Renal pelvis (tissue), 3 donors: ENCODE data around the gene ZNF805. TPM values are rescaled to one million over a fixed set of nuclear protein-coding genes. Genes with fewer than 3 reads are reported as not detected.

ENCODE experiments used
- polyA plus RNA-seq, 3 donors: library from polyadenylated mRNA; unstranded; fragments of 120-200 nt; gene quantifications; one replicate each; pipeline ENCODE4 v1.2.1, GENCODE V29; 2013; ENCODE audit not compliant: insufficient read length in 3 of 3

ZNF805 gene
- polyA plus RNA-seq, 3 donors = 4.9 to 9.3 (median 6.7) TPM

Other genes starting within 250 kb of the ZNF805 start
- not detected for gene USP29, start 120.6 kb upstream of the ZNF805 start, polyA plus RNA-seq
- gene ZIM3, start 95.4 kb upstream of the ZNF805 start, polyA plus RNA-seq = under 1 TPM in 1 of 3 donors, not detected in 2; 0.06 TPM
- not detected for gene DUXA, start 73.1 kb upstream of the ZNF805 start, polyA plus RNA-seq
- gene ZNF264, start 49.1 kb upstream of the ZNF805 start, polyA plus RNA-seq = 10 to 100 TPM; 16.6 to 26.8 (median 25.1) TPM
- 1 to 10 TPM; 1.6 to 3.2 (median 2.4) TPM for gene AURKC, start 9.6 kb upstream of the ZNF805 start, polyA plus RNA-seq
- gene ZNF460, start 39.9 kb downstream of the ZNF805 start, polyA plus RNA-seq = 1 to 10 TPM; 2.4 to 4.9 (median 4.7) TPM
- gene ZNF543, start 79.8 kb downstream of the ZNF805 start, polyA plus RNA-seq = 10 to 100 TPM in 1 of 3 donors, 1 to 10 TPM in 2; 7.4 to 10.4 (median 9.9) TPM
- 10 to 100 TPM; 15.1 to 20.2 (median 17.6) TPM for gene ZNF304, start 110.6 kb downstream of the ZNF805 start, polyA plus RNA-seq
- 10 to 100 TPM; 15.7 to 18.1 (median 17.8) TPM for gene TRAPPC2B, start 122.9 kb downstream of the ZNF805 start, polyA plus RNA-seq
- gene ZNF547, start 122.9 kb downstream of the ZNF805 start, polyA plus RNA-seq = 1 to 10 TPM; 5.6 to 9.7 (median 9.0) TPM
- 10 to 100 TPM; 17.9 to 40.9 (median 28.8) TPM for gene ZNF548, start 149.2 kb downstream of the ZNF805 start, polyA plus RNA-seq
- 10 to 100 TPM in 2 of 3 donors, 1 to 10 TPM in 1; 9.5 to 17.1 (median 12.9) TPM for gene ZNF17, start 170.5 kb downstream of the ZNF805 start, polyA plus RNA-seq
- gene ZNF749, start 194.7 kb downstream of the ZNF805 start, polyA plus RNA-seq = 10 to 100 TPM in 2 of 3 donors, 1 to 10 TPM in 1; 8.9 to 20.2 (median 13.3) TPM
- gene VN1R1, start 216.5 kb downstream of the ZNF805 start, polyA plus RNA-seq = 1 to 10 TPM; 1.9 to 7.8 (median 5.3) TPM
- gene ZNF772, start 236.9 kb downstream of the ZNF805 start, polyA plus RNA-seq = 10 to 100 TPM; 18.9 to 33.1 (median 25.2) TPM
- 10 to 100 TPM; 19.3 to 25.2 (median 25.1) TPM for gene ZNF419, start 247.1 kb downstream of the ZNF805 start, polyA plus RNA-seq